HFFc6 (cell line): ENCODE results near the gene B3GNT5. TPM values are rescaled to one million over a fixed set of nuclear protein-coding genes. Genes with fewer than 3 reads are reported as not detected.

Experiments
- DNase-seq: peaks from one replicate; pipeline ENCODE4 v3.0.0-alpha.2; 2018
- H3K27ac Mint-ChIP-seq: 2 replicates; pipeline ENCODE4 v1.8.0; 2020; ENCODE audit warnings: mild to moderate bottlenecking, mixed read lengths
- H3K27me3 Mint-ChIP-seq: 2 replicates; pipeline ENCODE4 v1.8.0; 2021; ENCODE audit warnings: mild to moderate bottlenecking, moderate library complexity, mixed read lengths; ENCODE audit not compliant: insufficient read depth
- H3K36me3 Mint-ChIP-seq: 2 replicates; pipeline ENCODE4 v1.8.0; 2021; ENCODE audit warnings: low read depth, mixed read lengths
- H3K4me1 Mint-ChIP-seq: 2 replicates; pipeline ENCODE4 v1.8.0; 2020; ENCODE audit warnings: low read depth, mixed read lengths
- H3K4me3 Mint-ChIP-seq: 2 replicates; pipeline ENCODE4 v1.8.0; 2020; ENCODE audit warnings: mild to moderate bottlenecking, moderate library complexity, mixed read lengths
- H3K9me3 Mint-ChIP-seq: 2 replicates; pipeline ENCODE4 v1.8.0; 2020; ENCODE audit warnings: mild to moderate bottlenecking, mixed read lengths
- CTCF ChIP-seq: fragments of 200-600 bp; sonication (generic); IDR thresholded peaks from 2 replicates; pipeline ENCODE4 v1.5.0; 2021; ENCODE audit warnings: antibody characterized with exemption, mild to moderate bottlenecking
- total RNA-seq, 6 experiments: library from RNA; stranded (reverse); fragmentation: NEBNext Ultra II Directional; extraction: Animal tissue kit (Norgen Biotek cat#: 25700); gene quantifications; 2 replicates in 1 of 6; 3 replicates in 5 of 6; pipeline ENCODE4 v1.2.3, GENCODE V29; 2021

The B3GNT5 gene
- total RNA-seq, 6 experiments from 2014 or later, result not detected

DNA sequence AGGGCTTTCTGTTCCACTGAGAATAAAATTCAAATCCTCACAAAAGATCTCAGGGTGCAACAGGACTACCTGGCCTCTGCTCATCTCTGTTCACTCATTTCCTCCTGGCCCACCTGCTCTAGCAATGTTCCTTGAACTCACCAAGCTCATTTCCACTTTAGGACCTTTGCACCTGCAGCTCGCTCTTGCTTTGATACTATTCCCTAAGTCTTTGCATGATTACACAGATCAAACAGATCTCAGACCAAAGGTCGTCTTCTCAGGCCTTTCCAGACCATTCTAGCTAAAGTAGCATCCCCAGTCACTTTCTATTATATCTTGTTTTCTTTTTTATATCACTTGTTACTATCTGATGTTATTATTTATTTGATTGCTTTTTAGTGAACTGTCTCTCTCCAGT is 54.7 kb downstream of the B3GNT5 start:
- Mint-ChIP-seq H3K27me3 (peaks cover 59% of the 10 kb centered on the region), H3K27ac (no peak overlapping the region), H3K4me3 (no peak overlapping the region), H3K4me1 (no peaks in the 10 kb centered on the region), H3K36me3 (no peaks in the 10 kb centered on the region), H3K9me3 (no peaks in the 10 kb centered on the region)
- no peak for TF ChIP-seq CTCF
- no peak for DNase-seq

GRCh38 chr3:183308751-183309150 is 55.7 kb downstream of the B3GNT5 start:
- Mint-ChIP-seq H3K9me3 (no peaks in the 10 kb centered on the region), H3K4me1 (no peaks in the 10 kb centered on the region), H3K36me3 (no peaks in the 10 kb centered on the region), H3K27ac (no peak overlapping the region), H3K4me3 (no peak overlapping the region), H3K27me3 (peaks cover 60% of the 10 kb centered on the region)
- no peak for DNase-seq
- no peak for TF ChIP-seq CTCF

DNA sequence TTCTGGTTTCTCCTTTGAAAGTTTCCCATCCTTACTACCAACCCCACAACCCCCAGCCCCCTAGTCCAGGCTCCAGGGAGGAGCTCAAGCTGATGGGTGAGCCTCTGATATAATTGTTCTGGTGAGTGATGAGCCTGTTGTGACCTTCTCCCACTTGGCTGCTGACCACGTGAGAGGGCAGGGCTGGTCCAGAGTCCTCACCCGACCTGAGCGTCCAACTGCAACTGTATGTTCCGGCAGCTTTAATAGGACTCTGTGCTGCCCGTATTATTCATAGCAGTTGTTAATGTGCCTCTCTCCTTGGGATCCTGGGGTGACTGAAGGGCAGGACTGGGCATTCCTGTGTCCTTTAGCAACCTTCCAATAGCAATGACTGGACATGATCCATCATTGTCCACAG is 56.2 kb downstream of the B3GNT5 start:
- DNase-seq, result no peak
- H3K4me1 Mint-ChIP-seq, result no peaks in the 10 kb centered on the region
- no peak overlapping the region for H3K4me3 Mint-ChIP-seq
- H3K36me3 Mint-ChIP-seq, result no peaks in the 10 kb centered on the region
- H3K9me3 Mint-ChIP-seq, result no peaks in the 10 kb centered on the region
- peaks cover 60% of the 10 kb centered on the region for H3K27me3 Mint-ChIP-seq
- no peak overlapping the region for H3K27ac Mint-ChIP-seq
- TF ChIP-seq CTCF, result no peak

GRCh38 chr3:183310936-183311335 is 57.9 kb downstream of the B3GNT5 start:
- Mint-ChIP-seq H3K27me3 (peaks cover 55% of the 10 kb centered on the region), H3K27ac (no peak overlapping the region), H3K4me1 (no peaks in the 10 kb centered on the region), H3K4me3 (no peak overlapping the region), H3K9me3 (no peaks in the 10 kb centered on the region), H3K36me3 (no peaks in the 10 kb centered on the region)
- no peak for TF ChIP-seq CTCF
- DNase-seq, result no peak

GRCh38 chr3:183312433-183312832 is 59.4 kb downstream of the B3GNT5 start:
- Mint-ChIP-seq H3K4me1 (no peaks in the 10 kb centered on the region), H3K27ac (no peak overlapping the region), H3K36me3 (no peaks in the 10 kb centered on the region), H3K27me3 (peaks cover 45% of the 10 kb centered on the region), H3K9me3 (no peaks in the 10 kb centered on the region), H3K4me3 (no peak overlapping the region)
- no peak for DNase-seq
- no peak for TF ChIP-seq CTCF

- no peak overlapping the region for H3K4me3 Mint-ChIP-seq
- peaks cover 42% of the 10 kb centered on the region for H3K27me3 Mint-ChIP-seq
- H3K4me1 Mint-ChIP-seq, result peaks cover 5% of the 10 kb centered on the region; the same call in 1 of the 2 replicates
- no peaks in the 10 kb centered on the region for H3K9me3 Mint-ChIP-seq
- DNase-seq, result no peak
- no peak for TF ChIP-seq CTCF
- no peaks in the 10 kb centered on the region for H3K36me3 Mint-ChIP-seq
- no peak overlapping the region for H3K27ac Mint-ChIP-seq
These were observed 60.3 kb downstream of the B3GNT5 start for GRCh38 chr3:183313351-183313750.
